ENCODE measurements around the gene RPS3.
"Not testable (repeated sequence)": the region's sequence is repeated elsewhere in the genome, so short reads cannot be mapped to it uniquely, and the experiment has no call there.

RPS3 gene

GRCh38 chr11:75380716-75381420 lies 18.4 kb upstream of the RPS3 start:
- no peak for DNase-seq

GRCh38 chr11:75383246-75383645 lies 16.1 kb upstream of the RPS3 start:
- DNase-seq = peak; percentile 65

GRCh38 chr11:75384438-75385080 lies 14.8 kb upstream of the RPS3 start:
- DNase-seq = peak; percentile 82

- DNase-seq = peak; percentile 24
Observed at GRCh38 chr11:75386942-75387630, 12.2 kb upstream of the RPS3 start.

GRCh38 chr11:75387736-75388294 lies 11.5 kb upstream of the RPS3 start:
- DNase-seq = no peak

GRCh38 chr11:75388386-75389275 lies 10.7 kb upstream of the RPS3 start:
- DNase-seq = peak; percentile 94

GRCh38 chr11:75389276-75389605 lies 10.1 kb upstream of the RPS3 start:
- no peak for DNase-seq

- DNase-seq = no peak
Observed at GRCh38 chr11:75389925-75390324, 9.4 kb upstream of the RPS3 start.

- DNase-seq = no peak
Observed at GRCh38 chr11:75394085-75394840, 5.1 kb upstream of the RPS3 start.

- DNase-seq = no peak
Observed at GRCh38 chr11:75398906-75399305, 412 bp upstream of the RPS3 start.

- peak; percentile 39 for DNase-seq
Observed at GRCh38 chr11:75400146-75400865, 988 bp downstream of the RPS3 start.

GRCh38 chr11:75402002-75402773 lies 2.9 kb downstream of the RPS3 start:
- no peak for DNase-seq

GRCh38 chr11:75403037-75403436 lies 3.7 kb downstream of the RPS3 start:
- no peak for DNase-seq

GRCh38 chr11:75403983-75404658 lies 4.8 kb downstream of the RPS3 start:
- no peak for DNase-seq

- DNase-seq = no peak
Observed at GRCh38 chr11:75406338-75406777, 7.0 kb downstream of the RPS3 start.

GRCh38 chr11:75408957-75409219 lies 9.6 kb downstream of the RPS3 start:
- no peak for DNase-seq

- not testable (repeated sequence) for DNase-seq
Observed at GRCh38 chr11:75409971-75410370, 10.7 kb downstream of the RPS3 start.

GRCh38 chr11:75413146-75413545 lies 13.8 kb downstream of the RPS3 start:
- not testable (repeated sequence) for DNase-seq

GRCh38 chr11:75413864-75414263 lies 14.5 kb downstream of the RPS3 start:
- DNase-seq = no peak
